HepG2 (cell line): ENCODE measurements around the gene MPG. TPM values are rescaled to one million over a fixed set of nuclear protein-coding genes. Genes with fewer than 3 reads are reported as not detected.
A peak's percentile ranks its signal among the peaks of the same experiment; 100 is the strongest.

Source experiments
- ATAC-seq: fragments of 200-7000 bp; cut with Tn5 transposase; 3 replicates; pipeline ENCODE4 v1.9.1; 2020; ENCODE audit warnings: mild to moderate bottlenecking, moderate library complexity
- BruUV-seq: library from RNA; stranded (reverse); fragments of 400-500 nt; replicated peaks from 2 replicates; lab custom pipeline; 2021; lab: Mats Ljungman, UMichigan
- CTCF ChIA-PET: fragments of 300-600 bp; formaldehyde crosslinking; extraction: SDS; loops from one replicate; lab custom pipeline; 2021; ENCODE audit warnings: low total read pairs, inconsistent platforms, low intra/inter-chr PET ratio; lab: Yijun Ruan, JAX
- POLR2A ChIA-PET: fragments of 350-600 bp; sonication (Branson Sonifier 250); formaldehyde crosslinking; loops from one replicate; lab custom pipeline; 2020; ENCODE audit warnings: antibody characterized with exemption, inconsistent platforms; lab: Yijun Ruan, JAX
- DNase-seq: peaks from one replicate; pipeline ENCODE4 v3.0.0-alpha.2; 2015; ENCODE audit warnings: low spot score
- FAIRE-seq: peaks from 3 replicates; lab custom pipeline; 2011; peaks lifted over from hg19 to GRCh38; lab: Jason Lieb, UNC
- H2AFZ ChIP-seq: one replicate; pipeline ENCODE4 v1.6.1; 2011; ENCODE audit warnings: low read length, inconsistent platforms
- H3K27ac ChIP-seq: fragments of 300-600 bp; 3 replicates; pipeline ENCODE4 v1.8.0; 2011; ENCODE audit warnings: mixed run types, mild to moderate bottlenecking, mixed read lengths, low read length, inconsistent platforms; ENCODE audit not compliant: insufficient read depth; ENCODE audit errors: extremely low read length
- H3K27me3 ChIP-seq, 2 experiments: fragments of 200-600 bp in 1 of 2; 2 replicates in 1 of 2; 3 replicates in 1 of 2; pipeline versions ENCODE4 v1.6.0 to v1.8.0; 2011; ENCODE audit warnings: low read length in 2 of 2, mild to moderate bottlenecking in 2 of 2, moderate library complexity in 2 of 2, inconsistent platforms in 1 of 2; ENCODE audit not compliant: insufficient read depth in 2 of 2, control insufficient read depth in 1 of 2
- H3K36me3 ChIP-seq, 2 experiments: fragments of 200-600 bp in 1 of 2; replicated peaks in 1 of 2; 2 replicates in 1 of 2; 3 replicates in 1 of 2; pipeline versions ENCODE4 v1.5.1 to v1.8.0; 2011; ENCODE audit warnings: low read length in 2 of 2, inconsistent platforms in 1 of 2; ENCODE audit not compliant: insufficient read depth in 2 of 2, control insufficient read depth in 1 of 2
- H3K4me1 ChIP-seq: 2 replicates; pipeline ENCODE4 v1.5.1; 2012; ENCODE audit warnings: low read length, inconsistent platforms; ENCODE audit not compliant: insufficient read depth
- H3K4me2 ChIP-seq: 2 replicates; pipeline ENCODE4 v1.6.0; 2011; ENCODE audit warnings: low read depth, low read length, inconsistent platforms
- H3K4me3 ChIP-seq, 3 experiments: fragments of 200-600 bp in 1 of 3; sonication (generic), shearing (Covaris generic) in 1 of 3; replicated peaks in 1 of 3; 2 replicates each; pipeline ENCODE4 v1.5.1; 2011 to 2016; ENCODE audit warnings: low read length in 3 of 3, inconsistent platforms in 2 of 3, low read depth in 2 of 3, mild to moderate bottlenecking in 2 of 3, control low read depth in 1 of 3, mixed read lengths in 1 of 3; ENCODE audit not compliant: insufficient read depth in 1 of 3
- H3K79me2 ChIP-seq: one replicate; pipeline ENCODE4 v1.6.1; 2011; ENCODE audit warnings: low read length, inconsistent platforms; ENCODE audit not compliant: insufficient read depth
- H3K9ac ChIP-seq: 2 replicates; pipeline ENCODE4 v1.6.0; 2011; ENCODE audit warnings: mild to moderate bottlenecking, low read depth, low read length, inconsistent platforms; ENCODE audit not compliant: insufficient read depth
- H3K9me3 ChIP-seq: 2 replicates; pipeline ENCODE4 v1.5.1; 2012; ENCODE audit warnings: mild to moderate bottlenecking, low read length
- H4K20me1 ChIP-seq: 2 replicates; pipeline ENCODE4 v1.6.0; 2011; ENCODE audit warnings: inconsistent platforms, mild to moderate bottlenecking, low read length, moderate library complexity; ENCODE audit not compliant: insufficient read depth
- AGO2 ChIP-seq: fragments of 200-400 bp; formaldehyde crosslinking; optimal IDR thresholded peaks from 2 replicates; pipeline ENCODE3; 2017; ENCODE audit warnings: mild to moderate bottlenecking, low read depth, low read length, moderate library complexity
- CAMTA2 ChIP-seq: sonication (generic); formaldehyde crosslinking; IDR thresholded peaks from 2 replicates; pipeline ENCODE4 v1.4.0; 2020; ENCODE audit warnings: mild to moderate bottlenecking, missing genetic modification reagents, borderline replicate concordance
- DRAP1 ChIP-seq: IDR thresholded peaks from 2 replicates; pipeline ENCODE4 v1.6.1; 2016; ENCODE audit warnings: missing genetic modification reagents, missing compliant biosample characterization
- KLF13 ChIP-seq: sonication (generic); formaldehyde crosslinking; IDR thresholded peaks from 2 replicates; pipeline ENCODE4 v1.4.0; 2020; ENCODE audit warnings: mild to moderate bottlenecking, missing genetic modification reagents
- PITX1 ChIP-seq: sonication (generic); formaldehyde crosslinking; IDR thresholded peaks from 2 replicates; pipeline ENCODE4 v1.5.1; 2020; ENCODE audit warnings: mild to moderate bottlenecking, missing genetic modification reagents
- RBFOX2 ChIP-seq: fragments of 200-400 bp; formaldehyde crosslinking; IDR thresholded peaks from 2 replicates; pipeline ENCODE4 v1.6.1; 2017; ENCODE audit warnings: low read depth, mild to moderate bottlenecking, low read length
- SUZ12 ChIP-seq: fragments of 150-350 bp; IDR thresholded peaks from 2 replicates; pipeline ENCODE4 v1.6.1; 2014; ENCODE audit warnings: low read depth, low read length
- WGBS: methylation state at CpG from one replicate; pipeline ENCODE4 v1.1.6; 2017; ENCODE audit warnings: low lambda C conversion rate; 5-methylcytosine and 5-hydroxymethylcytosine counted together
- in situ Hi-C: cut with HindIII; loops from 2 replicates; pipeline ENCODE4 v1.10.0; 2017; ENCODE audit warnings: low pct_unique_long_range_greater_than_20kb; ENCODE audit not compliant: extremely low pct_ligation_motif_present
- intact Hi-C: fragments of 100-400 bp; cut with micrococcal nuclease; formaldehyde crosslinking; loops from one replicate; pipeline ENCODE4 v1.10.0; 2022; ENCODE audit not compliant: unreplicated experiment
- polyA plus RNA-seq, 8 experiments: library from polyadenylated mRNA; depleted of rRNA in 3 of 8; stranded (reverse) in 7 of 8; unstranded in 1 of 8; fragments of >200 nt; fragmentation: Illumina TruSeq in 4 of 8; extraction: Trizol in 4 of 8; gene quantifications; 2 replicates each; pipeline versions ENCODE4 v1.2.1 to v1.2.3, GENCODE V29; 2011 to 2016; ENCODE audit warnings: low read depth in 4 of 8, missing spikeins in 1 of 8, mixed read lengths in 1 of 8; ENCODE audit not compliant: insufficient read depth in 1 of 8
- total RNA-seq, 5 experiments: library from RNA; depleted of rRNA; stranded (reverse); fragments of >200 nt; fragmentation: Illumina TruSeq; extraction: Trizol; gene quantifications; 2 replicates each; pipeline ENCODE4 v1.2.3, GENCODE V29; 2016; ENCODE audit warnings: low read depth in 1 of 5

Gene MPG
- total and polyA plus RNA-seq, 2 of the 13 experiments (the other 11 are each of a cell fraction or from before 2014, with no cell fraction given), result 59.1 to 62.5 TPM

GRCh38 chr16:60166-60565 lies 17.9 kb upstream of the MPG start:
- intact Hi-C loops, result no loop called here
- DNase-seq, result no peak
- Histone ChIP-seq H3K27ac (no peak overlapping the region), H4K20me1 (no peaks in the 10 kb centered on the region), H3K9me3 (no peaks in the 10 kb centered on the region), H3K4me1 (no peaks in the 10 kb centered on the region), H3K9ac (no peak overlapping the region), H3K79me2 (no peaks in the 10 kb centered on the region), H3K27me3 (no peaks in the 10 kb centered on the region), H2AFZ (no peak overlapping the region), H3K4me2 (no peak overlapping the region), H3K36me3 (peaks cover 12 to 34% of the 10 kb centered on the region in 2 experiments; a peak in 4 of 5 replicates), H3K4me3 (no peak overlapping the region)
- ChIA-PET CTCF (no interaction called here), POLR2A (no interaction called here)
- BruUV-seq, result no TSS peak
- in situ Hi-C loops, result no loop called here
- no peak for TF ChIP-seq SUZ12
- peak; percentile 62 for TF ChIP-seq AGO2
- ATAC-seq, result no peak
- FAIRE-seq, result no peak
- 100% methylated on average over 5 of the region's 11 CpGs for WGBS

- peaks cover 9 to 23% of the 10 kb centered on the region in 2 experiments; a peak in 4 of 5 replicates for H3K36me3 ChIP-seq
- H3K4me2 ChIP-seq, result no peak overlapping the region
- no peaks in the 10 kb centered on the region for H3K9me3 ChIP-seq
- H2AFZ ChIP-seq, result no peak overlapping the region
- TF ChIP-seq RBFOX2 (0 out of 2 replicates have a peak, but pooled peaks have one; percentile 22), KLF13 (CRISPR knock-in tag) (no peak), PITX1 (CRISPR knock-in tag) (no peak), CAMTA2 (CRISPR knock-in tag) (no peak), DRAP1 (CRISPR knock-in tag) (no peak)
- TF ChIP-seq, all 625 proteins: peak for 1
- ChIA-PET CTCF (no interaction called here), POLR2A (no interaction called here)
- Histone ChIP-seq H3K4me1 (0 out of 2 replicates have a peak, but pooled peaks cover 9% of the 10 kb centered on the region), H3K79me2 (no peaks in the 10 kb centered on the region), H3K27ac (no peak overlapping the region), H3K4me3 (no peak overlapping the region), H3K9ac (no peak overlapping the region), H4K20me1 (peaks cover 3% of the 10 kb centered on the region; the same call in 1 of the 2 replicates), H3K27me3 (no peaks in the 10 kb centered on the region)
- 96% methylated on average over 63 of the region's 89 CpGs for WGBS
- no peak for DNase-seq
- ATAC-seq, result no peak
- BruUV-seq, result no TSS peak
- no peak for FAIRE-seq
- in situ Hi-C loops (no loop called here), intact Hi-C loops (no loop called here)
Observed at GRCh38 chr16:60929-61878, 16.8 kb upstream of the MPG start.
